ENCODE measurements around the gene CDC42BPG.
A peak's percentile ranks its signal among the peaks of the same experiment; 100 is the strongest.

CDC42BPG gene

DNA sequence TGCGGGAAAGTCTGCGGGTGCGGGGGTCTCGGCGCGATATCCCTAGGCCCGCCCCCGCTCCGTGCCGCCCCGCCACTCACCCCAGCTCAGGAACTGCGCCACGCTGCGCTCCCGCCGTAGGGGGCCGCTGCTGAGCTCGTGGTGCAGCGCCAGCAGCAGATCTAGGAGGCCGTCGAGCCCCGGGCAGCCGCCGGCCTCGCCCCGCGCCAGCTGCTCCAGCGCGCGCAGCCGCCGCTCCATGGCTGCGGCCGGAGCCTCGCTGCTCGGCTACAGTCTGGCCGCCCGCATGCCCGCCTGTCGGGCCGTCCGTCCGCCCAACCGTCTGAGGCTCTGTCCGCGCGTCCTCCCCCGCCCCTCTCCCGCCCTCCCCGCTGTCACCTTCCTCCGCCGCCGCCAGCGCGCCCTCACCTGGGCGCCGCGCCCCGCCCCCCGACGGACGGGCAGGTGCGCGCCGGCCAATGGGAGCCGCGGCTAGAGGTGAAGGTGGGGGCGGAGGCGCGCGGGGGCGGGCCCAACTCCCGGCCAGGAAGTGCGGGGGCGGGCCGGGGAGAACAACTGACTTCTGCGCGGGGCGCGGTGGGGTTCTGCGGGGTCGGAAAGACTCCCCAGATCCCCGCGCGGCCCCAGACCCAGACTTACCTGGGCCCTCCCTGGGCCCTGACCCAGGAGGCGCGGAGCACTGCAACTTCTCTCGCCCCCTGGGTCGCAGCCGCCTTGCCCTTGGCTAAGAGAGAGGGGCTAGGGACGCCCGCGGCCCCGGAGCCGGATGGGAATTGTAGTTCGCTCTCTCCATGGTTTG is at the start of gene CDC42BPG:
TSS of gene CDC42BPG (minus strand) at position 324 of the 799 bp plus-strand sequence. CDS start at position 240, 84 bp downstream.
- H3F3A ChIP-seq (ENCODE audit: insufficient read depth, low read length) = peaks cover 3% of the 10 kb centered on the region; the same call in 1 of the 2 replicates
- H4K20me1 ChIP-seq (ENCODE audit: insufficient read depth, low read length) = no peaks in the 10 kb centered on the region
- H3K4me1 ChIP-seq (ENCODE audit: insufficient read depth, low read length, severe bottlenecking) = peaks cover 48% of the 10 kb centered on the region
- H3K9me2 ChIP-seq (ENCODE audit: low read depth, low read length) = no peaks in the 10 kb centered on the region
- peak within 1 kb of the TSS; percentile 71 for H3K9ac ChIP-seq (ENCODE audit: low read length)
- H3K27ac ChIP-seq (ENCODE audit: low read depth, low read length, poor library complexity, severe bottlenecking) = peak within 1 kb of the TSS; percentile 64
- H3K36me3 ChIP-seq (ENCODE audit: insufficient read depth, low read length) = peaks cover 6% of the 10 kb centered on the region; the same call in 1 of the 2 replicates
- H3K4me2 ChIP-seq (ENCODE audit: low read length) = peak within 1 kb of the TSS; percentile 80
- no peaks in the 10 kb centered on the region for H3K79me2 ChIP-seq (ENCODE audit: insufficient read depth, low read length)
- H3K27me3 ChIP-seq (ENCODE audit: insufficient read depth, low read length) = no peaks in the 10 kb centered on the region
- no peaks in the 10 kb centered on the region for H3K9me3 ChIP-seq (ENCODE audit: low read length)
- TF ChIP-seq, protein P1, sequence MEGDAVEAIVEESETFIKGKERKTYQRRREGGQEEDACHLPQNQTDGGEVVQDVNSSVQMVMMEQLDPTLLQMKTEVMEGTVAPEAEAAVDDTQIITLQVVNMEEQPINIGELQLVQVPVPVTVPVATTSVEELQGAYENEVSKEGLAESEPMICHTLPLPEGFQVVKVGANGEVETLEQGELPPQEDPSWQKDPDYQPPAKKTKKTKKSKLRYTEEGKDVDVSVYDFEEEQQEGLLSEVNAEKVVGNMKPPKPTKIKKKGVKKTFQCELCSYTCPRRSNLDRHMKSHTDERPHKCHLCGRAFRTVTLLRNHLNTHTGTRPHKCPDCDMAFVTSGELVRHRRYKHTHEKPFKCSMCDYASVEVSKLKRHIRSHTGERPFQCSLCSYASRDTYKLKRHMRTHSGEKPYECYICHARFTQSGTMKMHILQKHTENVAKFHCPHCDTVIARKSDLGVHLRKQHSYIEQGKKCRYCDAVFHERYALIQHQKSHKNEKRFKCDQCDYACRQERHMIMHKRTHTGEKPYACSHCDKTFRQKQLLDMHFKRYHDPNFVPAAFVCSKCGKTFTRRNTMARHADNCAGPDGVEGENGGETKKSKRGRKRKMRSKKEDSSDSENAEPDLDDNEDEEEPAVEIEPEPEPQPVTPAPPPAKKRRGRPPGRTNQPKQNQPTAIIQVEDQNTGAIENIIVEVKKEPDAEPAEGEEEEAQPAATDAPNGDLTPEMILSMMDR (IDR thresholded peaks at IDR 0.05; ENCODE audit: low read length) = peak; percentile 62
- no peak for TF ChIP-seq EZH2 (IDR thresholded peaks at IDR 0.05; ENCODE audit: borderline replicate concordance, low read length)
- no peak within 1 kb of the TSS for H2AFZ ChIP-seq (ENCODE audit: low read length)
- peak within 1 kb of the TSS; percentile 77 for H3K4me3 ChIP-seq (ENCODE audit: low read depth, low read length, poor library complexity, severe bottlenecking)

DNA sequence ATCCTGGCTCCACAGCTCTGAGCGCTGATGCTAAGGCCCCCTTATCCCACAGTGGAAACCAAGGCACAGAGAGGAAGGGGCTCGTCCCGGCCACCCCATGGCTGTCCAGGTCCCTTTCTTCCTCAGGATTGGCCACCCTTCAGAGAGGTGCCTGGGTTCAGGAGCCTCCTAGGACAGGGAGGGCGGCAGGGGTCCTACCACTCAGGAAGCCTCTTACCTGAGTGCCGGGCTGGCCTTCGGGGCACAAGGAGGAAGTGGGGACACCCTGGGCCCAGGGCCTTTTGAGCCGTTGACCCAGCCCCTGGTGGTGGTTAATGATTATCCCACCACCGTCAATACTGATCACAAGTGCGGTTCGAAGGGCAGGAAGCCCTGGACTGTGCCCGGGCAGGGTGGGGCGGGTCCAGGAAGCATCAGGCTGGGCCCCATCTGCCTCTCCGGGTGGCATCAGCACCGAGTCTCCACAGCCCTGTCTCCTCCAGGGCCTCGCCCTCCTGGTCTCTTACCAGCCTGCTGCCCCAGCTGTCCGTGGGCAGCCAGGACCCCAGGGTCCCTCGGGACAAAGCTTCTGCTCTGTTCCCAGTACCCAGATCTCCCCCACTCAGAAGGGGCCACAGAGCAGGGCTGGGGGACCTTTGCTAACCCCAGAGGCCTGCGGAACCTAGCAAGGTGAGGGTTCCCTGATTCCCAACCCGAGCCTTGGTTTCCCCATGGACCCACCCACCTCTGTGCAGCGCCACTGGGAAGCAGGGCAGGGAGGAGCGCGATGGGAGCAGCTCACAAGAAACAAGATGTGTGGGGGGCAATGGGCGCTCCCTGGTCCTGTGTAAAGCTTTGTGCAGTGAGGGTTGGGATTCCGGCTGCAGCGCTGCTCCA is 49.0 kb upstream of the CDC42BPG start:
- H3K9ac ChIP-seq (ENCODE audit: low read length) = no peak overlapping the region
- H3K27ac ChIP-seq (ENCODE audit: low read depth, low read length, poor library complexity, severe bottlenecking) = no peak overlapping the region
- no peak overlapping the region for H3K4me2 ChIP-seq (ENCODE audit: low read length)
- H3K4me1 ChIP-seq (ENCODE audit: insufficient read depth, low read length, severe bottlenecking) = peaks cover 18% of the 10 kb centered on the region
- no peaks in the 10 kb centered on the region for H3K27me3 ChIP-seq (ENCODE audit: insufficient read depth, low read length)
- H3K9me2 ChIP-seq (ENCODE audit: low read depth, low read length) = no peaks in the 10 kb centered on the region
- no peak overlapping the region for H3K4me3 ChIP-seq (ENCODE audit: low read depth, low read length, poor library complexity, severe bottlenecking)
- H3K9me3 ChIP-seq (ENCODE audit: low read length) = no peaks in the 10 kb centered on the region
- no peaks in the 10 kb centered on the region for H3K79me2 ChIP-seq (ENCODE audit: insufficient read depth, low read length)
- no peaks in the 10 kb centered on the region for H4K20me1 ChIP-seq (ENCODE audit: insufficient read depth, low read length)
- no peaks in the 10 kb centered on the region for H3F3A ChIP-seq (ENCODE audit: insufficient read depth, low read length)
- H2AFZ ChIP-seq (ENCODE audit: low read length) = no peak overlapping the region
- TF ChIP-seq, protein P1 (IDR thresholded peaks at IDR 0.05; ENCODE audit: low read length) = no peak
- no peak for TF ChIP-seq EZH2 (IDR thresholded peaks at IDR 0.05; ENCODE audit: borderline replicate concordance, low read length)
- peaks cover 17% of the 10 kb centered on the region for H3K36me3 ChIP-seq (ENCODE audit: insufficient read depth, low read length)

DNA sequence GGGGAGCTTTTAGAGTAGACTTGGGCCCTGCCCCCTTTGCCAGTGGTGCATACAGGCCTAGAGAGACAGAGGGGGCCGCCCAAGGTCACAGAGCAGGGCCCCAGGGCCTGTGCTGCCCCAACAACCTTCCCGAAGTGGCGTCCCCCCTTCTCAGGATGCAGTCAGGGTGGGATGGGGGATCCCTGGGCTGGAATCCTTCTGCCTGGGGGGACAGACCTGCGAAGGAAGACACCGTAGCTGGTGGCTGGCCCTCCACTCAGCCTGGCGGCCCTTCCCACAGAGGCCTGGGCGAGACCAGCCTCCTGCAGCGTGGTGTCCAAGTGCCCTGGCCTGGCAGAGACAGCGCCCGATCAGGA is 48.4 kb upstream of the CDC42BPG start:
- TF ChIP-seq, protein P1 (IDR thresholded peaks at IDR 0.05; ENCODE audit: low read length) = no peak
- no peak for TF ChIP-seq EZH2 (IDR thresholded peaks at IDR 0.05; ENCODE audit: borderline replicate concordance, low read length)
- Histone ChIP-seq H3K36me3 (ENCODE audit: insufficient read depth, low read length) (peaks cover 11% of the 10 kb centered on the region), H2AFZ (ENCODE audit: low read length) (no peak overlapping the region), H3K27ac (ENCODE audit: low read depth, low read length, poor library complexity, severe bottlenecking) (no peak overlapping the region), H3K9me2 (ENCODE audit: low read depth, low read length) (no peaks in the 10 kb centered on the region), H3K4me2 (ENCODE audit: low read length) (no peak overlapping the region), H3K9ac (ENCODE audit: low read length) (no peak overlapping the region), H3K79me2 (ENCODE audit: insufficient read depth, low read length) (no peaks in the 10 kb centered on the region), H3K4me3 (ENCODE audit: low read depth, low read length, poor library complexity, severe bottlenecking) (no peak overlapping the region), H3K27me3 (ENCODE audit: insufficient read depth, low read length) (no peaks in the 10 kb centered on the region), H3F3A (ENCODE audit: insufficient read depth, low read length) (no peaks in the 10 kb centered on the region), H4K20me1 (ENCODE audit: insufficient read depth, low read length) (no peaks in the 10 kb centered on the region), H3K9me3 (ENCODE audit: low read length) (no peaks in the 10 kb centered on the region), H3K4me1 (ENCODE audit: insufficient read depth, low read length, severe bottlenecking) (peaks cover 24% of the 10 kb centered on the region)
